ENCODE measurements around the gene ISG15.

The ISG15 gene

GRCh38 chr1:1041092-1041523 lies 27.8 kb downstream of the ISG15 start:
- no peak for TF ChIP-seq CTCF (IDR thresholded peaks at IDR 0.05; ENCODE audit: extremely low read depth, missing control alignments)
- DNase-seq (ENCODE audit: low spot score): no peak

- DNase-seq (ENCODE audit: low spot score): no peak
- no peak for TF ChIP-seq CTCF (IDR thresholded peaks at IDR 0.05; ENCODE audit: extremely low read depth, missing control alignments)
Observed at GRCh38 chr1:1041873-1042272, 28.6 kb downstream of the ISG15 start.

GRCh38 chr1:1042835-1043234 lies 29.5 kb downstream of the ISG15 start:
- DNase-seq (ENCODE audit: low spot score): no peak
- TF ChIP-seq CTCF (IDR thresholded peaks at IDR 0.05; ENCODE audit: extremely low read depth, missing control alignments): no peak

DNA sequence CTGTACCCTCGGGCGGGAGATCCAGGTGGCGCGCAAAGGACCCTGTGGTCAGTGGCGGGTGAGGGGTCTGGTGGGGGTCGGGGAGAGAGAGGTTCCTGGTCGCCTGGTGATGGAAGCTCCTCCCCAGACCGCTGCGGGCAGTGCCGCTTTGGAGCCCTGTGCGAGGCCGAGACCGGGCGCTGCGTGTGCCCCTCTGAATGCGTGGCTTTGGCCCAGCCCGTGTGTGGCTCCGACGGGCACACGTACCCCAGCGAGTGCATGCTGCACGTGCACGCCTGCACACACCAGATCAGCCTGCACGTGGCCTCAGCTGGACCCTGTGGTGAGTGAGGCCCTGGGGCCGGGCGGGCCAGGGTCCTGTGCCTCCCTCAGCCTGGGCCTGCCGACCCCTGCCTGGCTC lies 30.1 kb downstream of the ISG15 start:
- no peak for TF ChIP-seq CTCF (IDR thresholded peaks at IDR 0.05; ENCODE audit: extremely low read depth, missing control alignments)
- DNase-seq (ENCODE audit: low spot score): no peak

DNA sequence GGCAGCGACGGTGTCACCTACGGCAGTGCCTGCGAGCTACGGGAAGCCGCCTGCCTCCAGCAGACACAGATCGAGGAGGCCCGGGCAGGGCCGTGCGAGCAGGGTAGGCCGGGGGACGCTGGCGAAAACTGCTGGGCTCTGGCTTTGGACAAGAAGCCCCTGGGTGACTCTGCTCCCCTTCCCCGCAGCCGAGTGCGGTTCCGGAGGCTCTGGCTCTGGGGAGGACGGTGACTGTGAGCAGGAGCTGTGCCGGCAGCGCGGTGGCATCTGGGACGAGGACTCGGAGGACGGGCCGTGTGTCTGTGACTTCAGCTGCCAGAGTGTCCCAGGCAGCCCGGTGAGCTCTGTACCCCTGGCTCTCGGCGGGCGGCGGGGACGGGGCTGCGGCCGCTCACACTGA lies 30.6 kb downstream of the ISG15 start:
- no peak for TF ChIP-seq CTCF (IDR thresholded peaks at IDR 0.05; ENCODE audit: extremely low read depth, missing control alignments)

GRCh38 chr1:1044455-1045078 lies 31.3 kb downstream of the ISG15 start:
- DNase-seq (ENCODE audit: low spot score): no peak
- no peak for TF ChIP-seq CTCF (IDR thresholded peaks at IDR 0.05; ENCODE audit: extremely low read depth, missing control alignments)

More for the DNA sequence above, 30.6 kb downstream of the ISG15 start:
- no peak for DNase-seq (ENCODE audit: low spot score)

DNA sequence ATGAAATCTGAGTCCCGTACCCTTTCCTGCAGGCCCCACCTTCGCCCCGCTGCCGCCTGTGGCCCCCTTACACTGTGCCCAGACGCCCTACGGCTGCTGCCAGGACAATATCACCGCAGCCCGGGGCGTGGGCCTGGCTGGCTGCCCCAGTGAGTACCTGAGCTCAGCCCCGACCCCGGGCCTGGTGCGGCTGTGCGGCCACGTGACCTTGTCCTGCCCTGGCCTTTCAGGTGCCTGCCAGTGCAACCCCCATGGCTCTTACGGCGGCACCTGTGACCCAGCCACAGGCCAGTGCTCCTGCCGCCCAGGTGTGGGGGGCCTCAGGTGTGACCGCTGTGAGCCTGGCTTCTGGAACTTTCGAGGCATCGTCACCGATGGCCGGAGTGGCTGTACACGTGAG lies 31.8 kb downstream of the ISG15 start:
- no peak for TF ChIP-seq CTCF (IDR thresholded peaks at IDR 0.05; ENCODE audit: extremely low read depth, missing control alignments)
- no peak for DNase-seq (ENCODE audit: low spot score)
